Ishikawa (cell line): ENCODE results near the gene LRRIQ1.

Experiments used
- CEBPB ChIP-seq: IDR thresholded peaks from 2 replicates; pipeline ENCODE4 v1.6.1; 2012
- CREB1 ChIP-seq: IDR thresholded peaks from 2 replicates; pipeline ENCODE4 v1.6.1; 2012; ENCODE audit warnings: low read depth
- EGR1 ChIP-seq: IDR thresholded peaks from 2 replicates; pipeline ENCODE4 v1.6.1; 2012
- EP300 ChIP-seq: IDR thresholded peaks from 2 replicates; pipeline ENCODE4 v1.6.1; 2012; ENCODE audit warnings: borderline replicate concordance
- FOXM1 ChIP-seq: IDR thresholded peaks from 2 replicates; pipeline ENCODE4 v1.6.1; 2012; ENCODE audit warnings: low read depth, borderline replicate concordance
- NFIC ChIP-seq: IDR thresholded peaks from 2 replicates; pipeline ENCODE4 v1.6.1; 2012
- RAD21 ChIP-seq: IDR thresholded peaks from 2 replicates; pipeline ENCODE4 v1.6.1; 2012; ENCODE audit warnings: low read depth
- TAF1 ChIP-seq: IDR thresholded peaks from 2 replicates; pipeline ENCODE4 v1.6.1; 2012; ENCODE audit warnings: low read depth, mild to moderate bottlenecking
- TCF12 ChIP-seq: IDR thresholded peaks from 2 replicates; pipeline ENCODE4 v1.6.1; 2012; ENCODE audit warnings: low read depth
- TEAD4 ChIP-seq: IDR thresholded peaks from 2 replicates; pipeline ENCODE4 v1.6.1; 2012
- YY1 ChIP-seq: IDR thresholded peaks from 2 replicates; pipeline ENCODE4 v1.6.1; 2012; ENCODE audit warnings: low read depth
- ZBTB7A ChIP-seq: IDR thresholded peaks from 2 replicates; pipeline ENCODE4 v1.6.1; 2012; ENCODE audit warnings: low read depth
- TF ChIP-seq, protein P1 (sequence below): IDR thresholded peaks from 2 replicates; pipeline ENCODE4 v1.6.1; 2012
- TF ChIP-seq, protein P2 (sequence below): IDR thresholded peaks from 2 replicates; pipeline ENCODE4 v1.6.1; 2012
- TF ChIP-seq, protein P3 (sequence below): IDR thresholded peaks from 2 replicates; pipeline ENCODE4 v1.6.1; 2012; ENCODE audit warnings: low read depth, mild to moderate bottlenecking

The LRRIQ1 gene

DNA sequence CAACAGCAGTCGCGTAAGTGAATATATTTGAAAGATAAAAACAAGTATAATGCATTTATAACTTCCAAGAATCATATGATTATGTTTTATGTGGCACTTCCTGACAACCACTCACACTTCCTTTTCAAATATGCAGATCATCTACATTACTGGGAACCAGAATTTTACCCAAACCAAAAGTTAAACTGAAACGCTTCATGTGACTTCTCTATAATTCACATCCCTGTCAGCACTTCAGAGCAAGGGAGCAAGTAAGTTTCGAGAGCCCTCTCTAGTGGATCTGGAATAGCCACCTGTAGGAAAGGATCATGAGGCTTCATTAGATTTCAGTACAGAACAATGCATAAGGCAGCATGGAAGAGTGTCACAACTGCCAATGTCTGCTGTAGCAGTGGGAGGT is 230.2 kb downstream of the LRRIQ1 start:
- TF ChIP-seq, protein P1, sequence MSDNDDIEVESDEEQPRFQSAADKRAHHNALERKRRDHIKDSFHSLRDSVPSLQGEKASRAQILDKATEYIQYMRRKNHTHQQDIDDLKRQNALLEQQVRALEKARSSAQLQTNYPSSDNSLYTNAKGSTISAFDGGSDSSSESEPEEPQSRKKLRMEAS: no peak
- TF ChIP-seq, protein P2, sequence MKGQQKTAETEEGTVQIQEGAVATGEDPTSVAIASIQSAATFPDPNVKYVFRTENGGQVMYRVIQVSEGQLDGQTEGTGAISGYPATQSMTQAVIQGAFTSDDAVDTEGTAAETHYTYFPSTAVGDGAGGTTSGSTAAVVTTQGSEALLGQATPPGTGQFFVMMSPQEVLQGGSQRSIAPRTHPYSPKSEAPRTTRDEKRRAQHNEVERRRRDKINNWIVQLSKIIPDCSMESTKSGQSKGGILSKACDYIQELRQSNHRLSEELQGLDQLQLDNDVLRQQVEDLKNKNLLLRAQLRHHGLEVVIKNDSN: no peak
- no peak for TF ChIP-seq FOXM1
- TF ChIP-seq CEBPB: no peak
- no peak for TF ChIP-seq EGR1
- TF ChIP-seq TCF12: no peak
- TF ChIP-seq NFIC: no peak
- no peak for TF ChIP-seq EP300
- no peak for TF ChIP-seq TEAD4
- TF ChIP-seq CREB1: no peak
- no peak for TF ChIP-seq YY1
- no peak for TF ChIP-seq TAF1
- TF ChIP-seq, protein P3, sequence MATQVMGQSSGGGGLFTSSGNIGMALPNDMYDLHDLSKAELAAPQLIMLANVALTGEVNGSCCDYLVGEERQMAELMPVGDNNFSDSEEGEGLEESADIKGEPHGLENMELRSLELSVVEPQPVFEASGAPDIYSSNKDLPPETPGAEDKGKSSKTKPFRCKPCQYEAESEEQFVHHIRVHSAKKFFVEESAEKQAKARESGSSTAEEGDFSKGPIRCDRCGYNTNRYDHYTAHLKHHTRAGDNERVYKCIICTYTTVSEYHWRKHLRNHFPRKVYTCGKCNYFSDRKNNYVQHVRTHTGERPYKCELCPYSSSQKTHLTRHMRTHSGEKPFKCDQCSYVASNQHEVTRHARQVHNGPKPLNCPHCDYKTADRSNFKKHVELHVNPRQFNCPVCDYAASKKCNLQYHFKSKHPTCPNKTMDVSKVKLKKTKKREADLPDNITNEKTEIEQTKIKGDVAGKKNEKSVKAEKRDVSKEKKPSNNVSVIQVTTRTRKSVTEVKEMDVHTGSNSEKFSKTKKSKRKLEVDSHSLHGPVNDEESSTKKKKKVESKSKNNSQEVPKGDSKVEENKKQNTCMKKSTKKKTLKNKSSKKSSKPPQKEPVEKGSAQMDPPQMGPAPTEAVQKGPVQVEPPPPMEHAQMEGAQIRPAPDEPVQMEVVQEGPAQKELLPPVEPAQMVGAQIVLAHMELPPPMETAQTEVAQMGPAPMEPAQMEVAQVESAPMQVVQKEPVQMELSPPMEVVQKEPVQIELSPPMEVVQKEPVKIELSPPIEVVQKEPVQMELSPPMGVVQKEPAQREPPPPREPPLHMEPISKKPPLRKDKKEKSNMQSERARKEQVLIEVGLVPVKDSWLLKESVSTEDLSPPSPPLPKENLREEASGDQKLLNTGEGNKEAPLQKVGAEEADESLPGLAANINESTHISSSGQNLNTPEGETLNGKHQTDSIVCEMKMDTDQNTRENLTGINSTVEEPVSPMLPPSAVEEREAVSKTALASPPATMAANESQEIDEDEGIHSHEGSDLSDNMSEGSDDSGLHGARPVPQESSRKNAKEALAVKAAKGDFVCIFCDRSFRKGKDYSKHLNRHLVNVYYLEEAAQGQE: no peak
- TF ChIP-seq RAD21: no peak
- no peak for TF ChIP-seq ZBTB7A

DNA sequence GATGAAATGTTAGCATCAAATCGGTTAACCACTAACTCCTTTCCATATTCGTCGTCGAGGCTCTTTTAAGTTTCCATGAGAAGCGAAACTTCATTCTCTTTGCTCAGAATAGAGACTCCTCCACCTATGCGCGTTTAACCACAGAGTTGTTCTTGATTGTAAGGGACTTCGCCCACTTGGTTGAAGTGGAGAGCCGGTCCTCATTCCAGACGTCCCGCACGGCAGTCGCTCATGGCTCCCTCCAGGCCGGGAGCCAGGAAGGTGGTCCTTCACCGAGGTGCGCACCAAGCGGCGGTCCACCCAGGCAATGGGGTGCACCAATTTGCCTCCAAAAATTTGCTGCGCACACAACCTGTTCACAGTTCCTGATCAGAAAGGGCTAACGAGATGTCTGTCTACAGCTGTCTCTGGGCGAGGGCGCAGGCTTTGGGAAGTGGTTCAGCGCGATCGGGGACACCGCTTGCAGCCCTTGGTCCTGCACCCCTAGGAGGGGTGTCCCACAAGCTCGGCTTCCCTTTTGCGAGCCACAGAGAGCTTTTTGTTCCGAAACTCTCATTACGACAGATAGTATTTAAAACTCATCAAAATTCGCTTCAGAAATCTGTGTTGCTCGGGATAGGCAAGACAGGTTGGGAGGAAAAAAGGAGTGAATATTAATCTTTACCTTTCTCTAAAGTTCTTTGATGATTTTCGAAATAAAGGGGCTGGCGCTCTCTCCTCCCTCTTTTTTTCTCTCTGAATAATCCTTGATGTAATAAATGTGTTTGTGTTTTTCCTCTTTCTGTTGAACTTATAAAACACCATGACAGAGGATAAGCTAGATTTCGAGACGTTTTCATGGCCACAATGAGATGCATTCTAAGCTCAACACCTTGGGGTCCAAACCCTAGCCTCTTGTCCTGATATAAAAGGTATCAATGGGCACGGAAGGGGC is 237.5 kb downstream of the LRRIQ1 start:
- TF ChIP-seq TEAD4 (no peak), EP300 (no peak), NFIC (no peak), EGR1 (no peak)
- TF ChIP-seq, protein P3: no peak

DNA sequence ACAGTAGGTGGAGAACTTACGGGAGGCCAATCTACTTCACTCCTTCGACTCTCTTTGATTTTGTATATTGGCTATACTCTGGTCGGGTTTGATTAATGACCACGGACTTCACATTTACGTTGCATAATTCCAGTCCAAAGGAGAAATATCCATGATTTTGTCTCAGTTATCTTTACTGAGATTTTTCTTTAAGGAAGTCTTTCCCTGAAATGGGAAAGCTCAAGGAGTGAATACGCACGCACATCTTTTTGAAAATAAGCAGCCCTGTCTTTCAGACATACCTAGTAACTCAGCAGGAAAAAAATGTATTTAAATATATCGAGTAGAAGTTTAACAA is 238.1 kb downstream of the LRRIQ1 start:
- TF ChIP-seq TCF12 (no peak), TEAD4 (no peak), RAD21 (no peak), ZBTB7A (no peak), YY1 (no peak), EP300 (no peak), NFIC (no peak), CREB1 (no peak), EGR1 (no peak), CEBPB (no peak), TAF1 (no peak), FOXM1 (no peak)
- TF ChIP-seq, protein P1: no peak
- TF ChIP-seq, protein P3: no peak
- TF ChIP-seq, protein P2: no peak

DNA sequence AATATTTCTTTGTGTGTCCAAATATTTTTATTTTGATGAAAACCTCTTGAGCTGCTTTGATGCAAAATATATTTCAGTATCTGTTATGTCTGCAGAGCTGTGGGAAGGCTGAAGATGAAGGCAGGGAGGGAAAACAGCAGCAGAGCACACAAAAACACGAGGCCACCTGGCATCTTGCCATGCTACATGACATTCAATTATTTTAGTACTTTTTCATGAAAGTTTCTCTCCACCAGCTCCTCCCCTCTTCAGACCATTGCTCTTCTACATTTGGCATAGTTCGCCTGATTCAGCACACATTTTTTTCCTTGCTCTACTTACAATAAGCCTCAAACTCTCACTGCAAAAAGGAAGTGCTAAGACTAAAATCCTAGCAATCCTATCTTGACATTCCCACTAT is 239.2 kb downstream of the LRRIQ1 start:
- TF ChIP-seq CREB1: no peak
- TF ChIP-seq FOXM1: no peak
- TF ChIP-seq CEBPB: no peak
- no peak for TF ChIP-seq TAF1
- TF ChIP-seq, protein P3: no peak
- TF ChIP-seq, protein P2: no peak
- no peak for TF ChIP-seq TCF12
- no peak for TF ChIP-seq TEAD4
- TF ChIP-seq NFIC: no peak
- no peak for TF ChIP-seq YY1
- TF ChIP-seq EGR1: no peak
- TF ChIP-seq RAD21: no peak
